Dermis blood vessel endothelial cell (primary cell): Measurements from ENCODE around the gene KCNJ5. TPM values are rescaled to one million over a fixed set of nuclear protein-coding genes. Genes with fewer than 3 reads are reported as not detected.

ENCODE experiments used
- DNase-seq: peaks from one replicate; pipeline ENCODE4 v3.0.0; 2010
- total RNA-seq: library from RNA; depleted of rRNA; stranded (reverse); fragments of >200 nt; gene quantifications from 2 replicates; pipeline ENCODE4 v1.2.3, GENCODE V29; 2014

The KCNJ5 gene
- total RNA-seq, 1 donor from 2014 or later: not detected

GRCh38 chr11:128872094-128872493, 19.1 kb upstream of the KCNJ5 start:
- DNase-seq: no peak

GRCh38 chr11:128872594-128872993, 18.6 kb upstream of the KCNJ5 start:
- no peak for DNase-seq

DNA sequence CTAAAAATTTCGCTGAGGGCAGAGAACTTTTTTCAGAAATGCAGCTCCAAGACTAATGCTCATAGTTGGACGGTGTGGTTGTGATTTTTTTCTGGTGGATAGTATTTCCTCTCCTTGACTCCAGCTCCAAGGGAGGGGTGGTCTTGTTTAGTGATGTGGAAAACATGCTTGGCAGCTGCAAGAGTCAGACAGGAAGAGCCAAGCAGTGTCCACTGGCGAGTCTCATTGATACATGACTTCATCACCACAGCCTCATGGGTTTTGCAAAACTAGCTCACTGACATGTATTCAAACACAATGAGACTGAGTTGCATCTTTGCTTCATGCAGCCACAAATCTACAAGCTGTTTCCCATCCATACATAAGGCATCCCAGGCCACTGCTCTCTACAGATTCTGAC, 16.7 kb upstream of the KCNJ5 start:
- no peak for DNase-seq

GRCh38 chr11:128876133-128876650, 15.0 kb upstream of the KCNJ5 start:
- DNase-seq: no peak

DNA sequence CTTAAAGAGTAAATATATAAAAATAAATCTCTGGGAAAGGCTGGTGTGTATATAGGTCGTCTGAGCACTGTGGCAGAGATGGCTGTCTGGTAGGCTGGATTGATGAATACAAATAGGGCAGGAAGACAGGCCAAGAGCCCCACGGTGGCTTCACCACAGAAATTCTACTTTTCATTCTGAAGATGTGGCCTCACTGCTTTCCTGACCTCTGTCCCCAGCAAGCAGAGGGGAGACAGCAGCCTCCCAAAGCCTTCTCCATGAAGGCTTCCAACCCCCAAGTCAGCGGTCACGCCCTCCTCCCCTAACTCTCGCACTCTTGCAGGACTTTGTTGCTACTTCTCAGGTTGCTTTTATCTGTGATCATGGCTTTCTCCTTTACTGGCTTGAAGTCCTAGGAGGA, 13.4 kb upstream of the KCNJ5 start:
- DNase-seq: no peak

- DNase-seq: no peak
These were observed 12.7 kb upstream of the KCNJ5 start for GRCh38 chr11:128878455-128878854.

- DNase-seq: no peak
These were observed 11.3 kb upstream of the KCNJ5 start for GRCh38 chr11:128879817-128880216.

GRCh38 chr11:128881221-128881620, 9.9 kb upstream of the KCNJ5 start:
- DNase-seq: no peak

DNA sequence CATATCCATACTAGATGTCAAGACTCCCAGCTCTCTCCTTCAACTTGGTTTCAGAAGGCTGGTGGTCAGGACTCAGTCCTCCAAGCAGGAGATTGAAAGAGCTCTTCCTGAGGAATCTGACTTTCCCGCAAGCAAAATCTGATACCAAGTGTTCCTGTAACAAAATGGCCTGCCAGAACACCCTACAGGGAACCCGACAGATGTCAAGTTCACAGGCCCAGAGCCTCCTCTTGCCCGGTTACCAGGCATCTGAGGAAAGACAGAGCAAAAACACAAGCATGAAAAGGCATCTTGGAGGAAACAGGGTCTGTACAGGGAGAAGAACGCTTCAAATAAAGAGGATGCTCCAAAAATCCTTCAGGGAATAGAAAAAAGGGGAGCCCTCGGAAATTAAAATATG, 8.7 kb upstream of the KCNJ5 start:
- DNase-seq: no peak

DNA sequence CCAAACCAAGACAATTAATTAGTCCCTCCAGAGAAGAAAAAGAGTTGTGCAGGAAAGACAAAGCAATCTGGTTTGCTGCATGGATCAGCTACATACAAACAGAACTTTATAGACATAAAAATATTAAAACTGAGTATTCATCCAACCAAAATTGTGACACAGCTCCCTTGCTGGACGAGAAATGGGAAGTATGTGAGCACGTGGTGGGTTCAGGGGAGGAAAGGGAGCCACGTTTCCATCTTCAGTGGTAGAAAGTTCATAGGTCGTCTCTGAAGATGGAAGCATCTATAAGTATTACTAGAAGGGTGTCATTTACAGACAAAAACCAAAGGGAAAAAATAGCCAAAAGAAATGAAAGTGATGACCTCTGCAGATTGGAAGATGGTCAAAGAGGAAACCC, 7.1 kb upstream of the KCNJ5 start:
- DNase-seq: no peak

- peak; percentile 87 for DNase-seq
These were observed 6.3 kb upstream of the KCNJ5 start for GRCh38 chr11:128884703-128885338.

DNA sequence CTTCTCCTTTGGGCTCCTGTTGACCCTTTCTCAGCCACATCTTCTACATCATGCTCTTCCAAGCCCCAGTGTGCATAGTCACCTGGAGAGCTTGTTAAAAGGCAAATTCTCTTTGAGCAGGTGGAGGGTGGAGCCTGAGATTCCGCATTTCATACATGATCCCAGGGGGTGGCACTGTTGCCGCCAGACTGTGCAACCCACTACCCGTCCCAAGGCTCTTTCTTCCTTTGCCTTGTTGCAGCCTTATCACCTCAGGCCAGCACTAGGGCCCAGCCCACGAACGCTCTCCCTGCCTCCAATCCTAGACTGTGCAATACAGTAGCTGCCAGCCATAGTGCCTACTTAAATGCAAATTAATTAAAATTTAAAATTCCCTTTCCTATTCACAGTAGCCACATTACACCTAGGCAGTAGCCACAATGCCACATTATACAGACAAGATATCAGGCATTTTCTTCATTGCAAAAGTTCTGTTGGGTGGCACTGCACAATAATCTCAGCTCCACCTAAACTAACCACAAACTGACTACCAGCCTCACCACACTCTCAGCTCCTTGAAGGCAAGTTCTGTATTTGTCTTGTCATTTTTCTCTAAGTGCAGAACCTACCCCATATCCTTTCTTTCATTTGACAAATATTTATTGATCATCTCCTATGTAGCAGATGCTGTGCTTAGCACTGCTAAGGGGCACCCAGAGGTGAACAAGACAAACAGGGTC, 4.6 kb upstream of the KCNJ5 start:
- DNase-seq: peak; percentile 49

DNA sequence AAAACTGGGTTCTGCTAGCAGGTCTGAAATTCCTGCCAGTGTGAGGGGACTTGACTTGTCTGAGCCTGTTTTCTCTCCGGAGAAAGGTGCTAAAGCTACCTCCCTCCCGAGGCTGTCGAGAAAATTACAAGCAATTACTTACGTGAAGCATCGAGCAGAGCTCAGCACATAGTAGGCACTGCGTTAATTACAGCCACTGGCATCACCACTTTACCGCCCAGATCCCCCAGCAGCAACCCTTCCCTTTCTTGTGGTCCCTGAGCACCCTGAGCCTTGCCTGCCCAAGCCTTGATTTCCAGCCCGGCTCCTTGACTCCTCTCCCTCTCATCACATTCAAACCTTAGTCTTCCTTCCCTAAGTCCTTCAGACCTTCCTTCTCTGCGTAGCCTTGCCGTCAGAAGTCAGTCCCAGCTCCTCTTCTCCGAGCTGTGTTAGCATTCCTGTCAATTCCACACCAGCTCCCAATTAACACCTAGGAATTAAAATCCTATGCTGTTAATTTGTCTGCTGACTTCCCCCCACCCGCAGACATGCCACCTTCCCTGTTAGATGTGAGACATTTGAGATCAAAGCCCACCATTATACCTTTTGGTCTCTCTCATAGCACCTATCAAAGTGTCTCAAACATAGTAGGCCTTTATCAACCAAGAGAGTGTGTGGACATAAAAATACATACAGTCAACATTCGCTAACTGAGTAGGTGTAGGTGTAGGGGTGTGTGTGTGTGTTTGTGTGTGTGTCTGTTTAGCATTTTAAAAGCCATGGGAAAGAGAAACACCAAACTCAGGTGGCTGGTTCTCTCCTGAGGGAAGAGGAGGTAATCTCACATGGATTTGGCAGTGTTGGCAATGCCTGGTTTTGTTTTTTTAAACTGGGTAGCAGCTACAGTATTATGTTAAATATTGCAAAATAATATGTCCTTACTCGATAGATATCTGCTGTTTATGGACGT, 2.8 kb upstream of the KCNJ5 start:
- DNase-seq: no peak

GRCh38 chr11:128889657-128890213, 1.4 kb upstream of the KCNJ5 start:
- no peak for DNase-seq

DNA sequence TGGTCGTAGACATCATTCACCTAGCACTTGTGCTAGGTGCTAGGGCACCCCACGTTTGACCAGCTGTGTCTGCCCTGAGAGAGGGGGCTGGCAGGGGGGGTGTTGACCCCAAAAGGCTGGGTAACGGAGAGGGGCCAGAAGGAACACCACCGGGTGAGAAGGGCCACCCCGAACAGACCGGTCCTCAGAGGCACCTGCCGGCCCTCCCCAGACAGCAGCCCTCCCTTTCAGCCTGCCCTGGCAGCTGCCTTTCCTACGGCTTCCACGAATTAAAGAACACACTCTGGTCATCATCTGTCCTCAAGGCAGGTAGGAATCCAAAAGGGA, 977 bp upstream of the KCNJ5 start:
- no peak for DNase-seq

GRCh38 chr11:128891913-128892398, 800 bp downstream of the KCNJ5 start:
- DNase-seq: no peak

- DNase-seq: no peak
These were observed 1.9 kb downstream of the KCNJ5 start for GRCh38 chr11:128892866-128893565.

GRCh38 chr11:128893578-128894285, 2.6 kb downstream of the KCNJ5 start:
- DNase-seq: no peak

DNA sequence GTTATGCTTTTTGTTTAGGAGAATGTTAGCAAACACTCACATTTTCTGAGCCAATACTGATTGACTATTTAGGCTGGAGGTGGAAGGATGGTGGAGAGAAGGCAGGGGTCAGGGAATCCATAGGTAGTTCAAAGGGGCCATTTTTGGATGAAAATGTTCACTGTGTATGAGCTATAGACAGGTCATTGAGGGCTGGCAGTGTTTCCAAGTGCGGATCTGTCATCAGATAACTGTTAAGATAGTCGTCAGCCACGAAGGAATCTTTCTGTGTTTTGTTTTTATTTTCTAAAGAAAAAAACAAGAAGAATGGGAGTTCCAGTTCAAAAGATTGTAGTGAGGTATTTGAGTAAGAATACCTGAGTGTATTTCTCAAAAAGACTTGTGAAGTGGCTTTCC, 3.1 kb downstream of the KCNJ5 start:
- no peak for DNase-seq

DNA sequence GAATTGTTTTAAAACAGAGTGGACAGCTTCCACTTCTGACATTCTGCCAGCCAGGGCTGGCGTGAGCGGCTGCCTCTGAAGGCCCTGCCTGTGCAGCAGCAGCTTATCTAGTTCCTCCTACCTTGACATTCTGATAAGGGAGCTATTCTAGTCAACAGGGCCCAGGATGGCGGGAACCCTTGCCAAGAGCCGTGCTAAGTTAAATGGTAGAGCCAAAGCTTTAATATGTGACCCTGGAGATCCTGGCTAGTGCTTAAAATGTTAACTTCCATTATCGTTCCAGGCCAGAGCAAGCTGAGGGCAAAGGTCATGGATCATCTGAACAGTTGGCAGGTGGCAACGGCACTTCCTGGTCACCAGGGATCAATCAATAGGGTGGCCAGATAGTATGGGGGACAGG, 3.5 kb downstream of the KCNJ5 start:
- no peak for DNase-seq

GRCh38 chr11:128895526-128895925, 4.4 kb downstream of the KCNJ5 start:
- DNase-seq: no peak

GRCh38 chr11:128896356-128896755, 5.2 kb downstream of the KCNJ5 start:
- DNase-seq: no peak
